Mucosa of rectum (tissue), 2 donors: Measurements from ENCODE around the gene DCN.
"Not testable (repeated sequence)": the region's sequence is repeated elsewhere in the genome, so short reads cannot be mapped to it uniquely, and the experiment has no call there.

Source experiments
- H3K27ac ChIP-seq, 2 donors: one replicate each; pipeline ENCODE4 v1.7.0; 2013; ENCODE audit warnings: inconsistent platforms in 2 of 2, low read depth in 2 of 2, low read length in 2 of 2
- H3K27me3 ChIP-seq, 2 donors: one replicate each; pipeline ENCODE4 v1.7.0; 2013; ENCODE audit warnings: low read length in 2 of 2; ENCODE audit not compliant: control insufficient read depth in 2 of 2, insufficient read depth in 2 of 2
- H3K36me3 ChIP-seq, 2 donors: one replicate each; pipeline ENCODE4 v1.7.0; 2013; ENCODE audit warnings: low read length in 2 of 2; ENCODE audit not compliant: control insufficient read depth in 2 of 2, insufficient read depth in 2 of 2
- H3K4me1 ChIP-seq, 2 donors: one replicate each; pipeline ENCODE4 v1.7.0; 2013; ENCODE audit warnings: low read length in 2 of 2, mild to moderate bottlenecking in 1 of 2; ENCODE audit not compliant: control insufficient read depth in 2 of 2, insufficient read depth in 2 of 2
- H3K4me3 ChIP-seq, 2 donors: one replicate each; pipeline ENCODE4 v1.7.0; 2013; ENCODE audit warnings: low read length in 2 of 2
- H3K9ac ChIP-seq, 2 donors: one replicate each; pipeline ENCODE4 v1.7.0; 2013; ENCODE audit warnings: low read length in 2 of 2, low read depth in 1 of 2, mild to moderate bottlenecking in 1 of 2
- H3K9me3 ChIP-seq, 2 donors: one replicate each; pipeline ENCODE4 v1.7.0; 2013; ENCODE audit warnings: low read length in 2 of 2; ENCODE audit not compliant: control insufficient read depth in 2 of 2
- donor health status: healthy.
- donor health status: Normal muscosa, but diverticular disease.

The DCN gene

GRCh38 chr12:91211866-91212265 is 29.2 kb upstream of the DCN start:
- Histone ChIP-seq H3K27ac (no peak overlapping the region), H3K4me3 (no peak overlapping the region), H3K27me3 (no peaks in the 10 kb centered on the region), H3K4me1 (no peaks in the 10 kb centered on the region), H3K36me3 (no peaks in the 10 kb centered on the region), H3K9ac (no peak overlapping the region), H3K9me3 (no peaks in the 10 kb centered on the region)

DNA sequence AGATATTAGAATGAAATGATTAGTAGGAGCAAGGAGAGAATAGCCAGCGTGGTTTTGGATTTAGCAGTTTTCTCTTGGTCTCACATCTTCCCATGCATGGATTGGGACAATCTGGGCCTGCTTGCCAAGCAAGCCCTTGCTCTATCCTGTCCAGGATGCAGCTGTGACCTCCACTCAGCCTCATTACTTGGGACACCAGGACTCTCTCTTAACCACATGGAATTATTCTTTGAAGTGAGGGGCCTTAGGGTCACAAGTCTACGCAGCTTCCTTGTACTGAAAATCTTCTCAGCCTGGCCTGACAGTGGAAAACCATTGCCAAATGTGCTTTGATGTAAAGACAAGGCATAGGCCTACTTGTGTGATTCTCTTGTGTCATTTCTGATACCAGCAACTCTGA is 28.0 kb upstream of the DCN start:
- Histone ChIP-seq H3K36me3 (no peaks in the 10 kb centered on the region), H3K4me1 (no peaks in the 10 kb centered on the region), H3K9ac (no peak overlapping the region), H3K4me3 (no peak overlapping the region), H3K9me3 (no peaks in the 10 kb centered on the region), H3K27me3 (no peaks in the 10 kb centered on the region), H3K27ac (no peak overlapping the region)

- Histone ChIP-seq H3K4me3 (no peak overlapping the region), H3K9me3 (no peaks in the 10 kb centered on the region), H3K36me3 (no peaks in the 10 kb centered on the region), H3K27me3 (no peaks in the 10 kb centered on the region), H3K9ac (no peak overlapping the region), H3K27ac (no peak overlapping the region), H3K4me1 (no peaks in the 10 kb centered on the region)
These were observed 27.5 kb upstream of the DCN start for GRCh38 chr12:91210144-91210543.

DNA sequence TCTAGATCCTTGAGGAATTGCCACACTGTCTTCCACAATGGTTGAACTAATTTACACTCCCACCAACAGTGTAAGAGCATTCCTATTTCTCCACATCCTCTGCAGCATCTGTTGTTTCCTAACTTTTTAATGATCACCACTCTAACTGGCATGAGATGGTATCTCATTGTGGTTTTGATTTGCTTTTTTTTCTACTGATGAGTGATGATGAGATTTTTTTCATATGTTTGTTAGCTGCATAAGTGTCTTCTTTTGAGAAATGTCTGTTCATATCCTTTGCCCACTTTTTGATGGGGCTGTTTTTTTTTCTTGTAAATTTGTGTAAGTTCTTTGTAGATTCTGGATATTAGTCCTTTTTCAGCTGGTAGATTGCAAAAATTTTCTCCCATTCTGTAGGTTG is 24.7 kb upstream of the DCN start:
- not testable (repeated sequence) for H3K36me3 ChIP-seq, H3K9me3 ChIP-seq, H3K4me1 ChIP-seq, H3K4me3 ChIP-seq, H3K9ac ChIP-seq, H3K27me3 ChIP-seq, H3K27ac ChIP-seq

- no peaks in the 10 kb centered on the region for H3K9me3 ChIP-seq
- H3K9ac ChIP-seq: no peak overlapping the region
- no peak overlapping the region for H3K4me3 ChIP-seq
- H3K27ac ChIP-seq: no peak overlapping the region
- no peaks in the 10 kb centered on the region for H3K4me1 ChIP-seq
- no peaks in the 10 kb centered on the region for H3K36me3 ChIP-seq
- no peaks in the 10 kb centered on the region for H3K27me3 ChIP-seq
These were observed 23.2 kb upstream of the DCN start for GRCh38 chr12:91205811-91206210.

DNA sequence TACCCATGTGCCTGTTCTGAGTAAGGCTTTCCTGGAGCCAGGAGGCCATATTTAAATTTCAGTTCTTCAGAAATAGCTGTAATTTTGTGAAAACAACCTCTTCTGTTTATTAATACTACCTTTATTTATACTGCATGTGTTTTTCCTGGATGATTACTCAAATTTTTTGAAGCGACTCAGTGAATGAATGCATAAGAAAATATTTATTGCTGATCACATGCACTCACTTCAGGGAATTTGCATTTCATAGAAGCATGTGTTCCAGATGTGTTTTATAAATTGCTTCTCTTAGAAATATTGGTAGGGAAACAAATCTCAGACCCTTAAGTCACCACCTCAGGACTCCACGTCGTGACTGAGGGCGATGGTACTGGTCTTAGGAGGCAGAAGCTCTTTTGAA is 21.8 kb upstream of the DCN start:
- no peak overlapping the region for H3K4me3 ChIP-seq
- H3K27ac ChIP-seq: no peak overlapping the region
- H3K9ac ChIP-seq: no peak overlapping the region
- no peaks in the 10 kb centered on the region for H3K36me3 ChIP-seq
- no peaks in the 10 kb centered on the region for H3K27me3 ChIP-seq
- no peaks in the 10 kb centered on the region for H3K4me1 ChIP-seq
- H3K9me3 ChIP-seq: no peaks in the 10 kb centered on the region

GRCh38 chr12:91203610-91204009 is 21.0 kb upstream of the DCN start:
- H3K36me3 ChIP-seq: no peaks in the 10 kb centered on the region
- H3K4me3 ChIP-seq: no peak overlapping the region
- H3K9ac ChIP-seq: no peak overlapping the region
- H3K4me1 ChIP-seq: no peaks in the 10 kb centered on the region
- H3K9me3 ChIP-seq: no peaks in the 10 kb centered on the region
- no peaks in the 10 kb centered on the region for H3K27me3 ChIP-seq
- H3K27ac ChIP-seq: no peak overlapping the region

GRCh38 chr12:91202390-91202789 is 19.8 kb upstream of the DCN start:
- no peaks in the 10 kb centered on the region for H3K27me3 ChIP-seq
- no peaks in the 10 kb centered on the region for H3K9me3 ChIP-seq
- H3K9ac ChIP-seq: no peak overlapping the region
- no peak overlapping the region for H3K27ac ChIP-seq
- H3K36me3 ChIP-seq: no peaks in the 10 kb centered on the region
- no peaks in the 10 kb centered on the region for H3K4me1 ChIP-seq
- no peak overlapping the region for H3K4me3 ChIP-seq

- H3K9ac ChIP-seq: no peak overlapping the region
- no peaks in the 10 kb centered on the region for H3K9me3 ChIP-seq
- H3K27ac ChIP-seq: no peak overlapping the region
- no peaks in the 10 kb centered on the region for H3K27me3 ChIP-seq
- H3K4me1 ChIP-seq: no peaks in the 10 kb centered on the region
- no peak overlapping the region for H3K4me3 ChIP-seq
- H3K36me3 ChIP-seq: no peaks in the 10 kb centered on the region
These were observed 13.8 kb upstream of the DCN start for GRCh38 chr12:91196436-91196835.

- Histone ChIP-seq H3K4me3 (no peak overlapping the region), H3K4me1 (no peaks in the 10 kb centered on the region), H3K9ac (no peak overlapping the region), H3K27ac (no peak overlapping the region), H3K27me3 (no peaks in the 10 kb centered on the region), H3K9me3 (no peaks in the 10 kb centered on the region), H3K36me3 (no peaks in the 10 kb centered on the region)
These were observed 11.9 kb upstream of the DCN start for GRCh38 chr12:91194500-91194899.

- Histone ChIP-seq H3K36me3 (no peaks in the 10 kb centered on the region), H3K9me3 (no peaks in the 10 kb centered on the region), H3K4me3 (no peak overlapping the region), H3K27me3 (no peaks in the 10 kb centered on the region), H3K27ac (no peak overlapping the region), H3K4me1 (peaks cover 0 to under 1% of the 10 kb centered on the region in 2 donors), H3K9ac (no peak overlapping the region)
These were observed 9.0 kb upstream of the DCN start for GRCh38 chr12:91191513-91192111.
